Gastrocnemius medialis (tissue), 4 donors: ENCODE results near the gene ERN2.

Experiments used
- POLR2A ChIP-seq, 2 donors: fragments of 450-650 bp; IDR thresholded peaks; one replicate each; pipeline ENCODE4 v1.6.1; 2017; ENCODE audit warnings: antibody characterized with exemption in 2 of 2, mild to moderate bottlenecking in 2 of 2, moderate library complexity in 2 of 2
- TF ChIP-seq, protein P1 (sequence below), 5 experiments: fragments of 450-650 bp in 3 of 5; fragments of 200-600 bp in 2 of 5; sonication (generic) in 2 of 5; IDR thresholded peaks in 4 of 5; conservative IDR thresholded peaks in 1 of 5; 1 replicate in 4 of 5; 2 replicates in 1 of 5; pipeline ENCODE4 v1.5.1; 2016 to 2019; ENCODE audit warnings: antibody characterized with exemption in 5 of 5, mild to moderate bottlenecking in 3 of 5, moderate library complexity in 3 of 5

DNA sequence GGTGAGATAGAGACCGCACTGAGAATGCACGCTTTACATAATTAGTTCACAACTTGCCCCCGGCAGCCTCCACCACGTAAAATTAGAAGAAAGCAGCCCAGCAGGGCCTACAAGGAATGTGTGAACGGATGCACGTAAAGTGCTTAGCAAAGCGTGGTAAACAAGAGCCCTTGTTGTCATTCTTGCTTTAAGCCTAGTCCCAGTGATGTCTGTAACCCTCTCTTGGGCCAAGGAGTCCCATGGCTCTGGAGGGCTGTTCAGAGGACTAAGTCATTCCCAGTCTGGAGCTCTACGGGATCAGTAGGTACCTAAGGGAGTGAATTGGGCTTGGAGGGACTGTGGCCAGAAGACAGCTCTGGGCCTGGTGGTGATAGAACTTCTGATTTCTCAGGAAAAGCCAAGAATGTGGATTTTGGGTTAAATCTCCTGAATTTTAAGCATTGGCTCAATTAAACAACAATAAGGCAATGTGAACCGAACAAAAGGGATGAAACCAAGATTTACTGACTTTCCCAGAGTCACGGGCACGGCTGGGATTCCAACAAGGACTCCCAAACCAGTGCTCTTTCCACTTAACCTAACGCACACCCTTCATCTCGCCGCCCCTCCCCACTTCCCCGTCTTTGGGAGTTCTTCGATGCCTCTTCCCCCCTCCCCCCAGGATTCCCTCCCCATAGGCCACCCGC lies 41.0 kb upstream of the ERN2 start:
- TF ChIP-seq, protein P1, sequence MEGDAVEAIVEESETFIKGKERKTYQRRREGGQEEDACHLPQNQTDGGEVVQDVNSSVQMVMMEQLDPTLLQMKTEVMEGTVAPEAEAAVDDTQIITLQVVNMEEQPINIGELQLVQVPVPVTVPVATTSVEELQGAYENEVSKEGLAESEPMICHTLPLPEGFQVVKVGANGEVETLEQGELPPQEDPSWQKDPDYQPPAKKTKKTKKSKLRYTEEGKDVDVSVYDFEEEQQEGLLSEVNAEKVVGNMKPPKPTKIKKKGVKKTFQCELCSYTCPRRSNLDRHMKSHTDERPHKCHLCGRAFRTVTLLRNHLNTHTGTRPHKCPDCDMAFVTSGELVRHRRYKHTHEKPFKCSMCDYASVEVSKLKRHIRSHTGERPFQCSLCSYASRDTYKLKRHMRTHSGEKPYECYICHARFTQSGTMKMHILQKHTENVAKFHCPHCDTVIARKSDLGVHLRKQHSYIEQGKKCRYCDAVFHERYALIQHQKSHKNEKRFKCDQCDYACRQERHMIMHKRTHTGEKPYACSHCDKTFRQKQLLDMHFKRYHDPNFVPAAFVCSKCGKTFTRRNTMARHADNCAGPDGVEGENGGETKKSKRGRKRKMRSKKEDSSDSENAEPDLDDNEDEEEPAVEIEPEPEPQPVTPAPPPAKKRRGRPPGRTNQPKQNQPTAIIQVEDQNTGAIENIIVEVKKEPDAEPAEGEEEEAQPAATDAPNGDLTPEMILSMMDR (IDR thresholded peaks at IDR 0.05 in 4 of 5, conservative IDR thresholded peaks at IDR 0.05 in 1 of 5), result no peak
- no peak for TF ChIP-seq POLR2A (IDR thresholded peaks at IDR 0.05)
